ENCODE measurements around the gene KCTD5.

DNA sequence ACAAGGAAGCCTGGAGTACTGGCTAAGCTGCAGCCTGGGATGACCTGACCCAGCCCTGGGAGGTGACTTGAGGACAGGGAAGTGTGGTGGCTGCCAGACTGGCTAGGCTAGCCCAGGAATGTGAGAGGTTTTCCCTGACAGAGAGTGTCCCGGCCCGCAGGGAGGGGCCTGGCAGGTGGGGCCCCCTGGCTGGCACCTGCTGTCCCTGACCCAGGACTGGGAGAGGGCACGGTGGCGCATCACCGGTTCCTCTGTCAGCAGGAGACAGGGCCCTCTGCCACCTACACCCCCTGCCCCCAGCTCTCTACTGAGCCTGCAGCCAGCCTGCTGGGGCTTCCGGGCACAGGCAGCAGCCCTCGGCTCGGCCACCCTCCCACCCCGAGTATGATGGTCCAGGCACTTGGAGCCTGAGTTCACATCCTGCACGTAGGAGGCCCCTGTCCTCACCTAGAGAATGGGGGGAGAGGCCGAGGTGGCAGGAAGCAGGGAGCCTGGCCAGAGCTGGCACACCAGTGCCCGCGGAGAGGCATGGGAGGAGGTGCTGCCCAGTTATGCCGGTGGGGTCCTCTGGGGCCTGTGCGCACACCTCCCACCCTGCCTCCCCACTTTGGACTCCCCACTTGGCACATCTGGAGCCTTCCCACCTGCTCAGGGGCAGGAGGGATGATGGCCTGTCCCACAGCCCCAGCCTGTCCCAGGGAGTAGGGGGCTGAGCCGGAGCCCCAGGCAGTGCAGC lies 37.2 kb downstream of the KCTD5 start:
- TF ChIP-seq ELF4 (IDR thresholded peaks at IDR 0.05) = no peak
- TF ChIP-seq ARNT (IDR thresholded peaks at IDR 0.05) = no peak
- TF ChIP-seq ZNF384 (IDR thresholded peaks at IDR 0.05) = no peak
